Naive thymus-derived CD4-positive, alpha-beta T cell (primary cell): ENCODE measurements around the gene ARID1A. TPM values are rescaled to one million over a fixed set of nuclear protein-coding genes. Genes with fewer than 3 reads are reported as not detected.

ENCODE experiments used
- ATAC-seq: fragments of 150-1000 bp; cut with Tn5 transposase; 2 replicates; pipeline ENCODE4 v1.10.0; 2021; ENCODE audit warnings: mild to moderate bottlenecking, moderate library complexity
- CTCF ChIA-PET: fragments of 350-600 bp; sonication (Branson Sonifier 250); formaldehyde crosslinking; loops from one replicate; lab custom pipeline; 2021; ENCODE audit warnings: antibody characterized with exemption; lab: Charles Lee
- POLR2A ChIA-PET: fragments of 350-600 bp; sonication (Branson Sonifier 250); formaldehyde crosslinking; loops from one replicate; lab custom pipeline; 2021; ENCODE audit warnings: antibody characterized with exemption, inconsistent platforms; lab: Charles Lee
- DNase-seq, 9 donors: peaks; one replicate each; pipeline versions ENCODE4 v3.0.0 to v3.0.0-alpha.2; 2020 to 2022; ENCODE audit warnings: mixed read lengths in 1 of 9
- H3K27ac ChIP-seq: one replicate; pipeline ENCODE4 v1.7.0; 2013; ENCODE audit warnings: mild to moderate bottlenecking, low read depth, low read length, moderate library complexity
- H3K27me3 ChIP-seq, 2 donors: one replicate each; pipeline ENCODE4 v1.7.0; 2013; ENCODE audit warnings: low read length in 2 of 2, mild to moderate bottlenecking in 2 of 2, moderate library complexity in 2 of 2; ENCODE audit not compliant: control insufficient read depth in 2 of 2, insufficient read depth in 2 of 2
- H3K36me3 ChIP-seq, 3 experiments: 1 replicate in 2 of 3; 2 replicates in 1 of 3; pipeline ENCODE4 v1.7.0; 2013; ENCODE audit warnings: low read length in 3 of 3, mild to moderate bottlenecking in 3 of 3, moderate library complexity in 1 of 3; ENCODE audit not compliant: insufficient read depth in 3 of 3, control insufficient read depth in 2 of 3
- H3K4me1 ChIP-seq, 2 donors: one replicate each; pipeline ENCODE4 v1.7.0; 2013; ENCODE audit warnings: low read length in 2 of 2, mild to moderate bottlenecking in 2 of 2, moderate library complexity in 1 of 2; ENCODE audit not compliant: control insufficient read depth in 2 of 2, insufficient read depth in 2 of 2
- H3K4me3 ChIP-seq: 2 replicates; pipeline ENCODE4 v1.7.0; 2013; ENCODE audit warnings: mild to moderate bottlenecking, low read length
- H3K9me3 ChIP-seq, 3 experiments: 1 replicate in 2 of 3; 2 replicates in 1 of 3; pipeline ENCODE4 v1.7.0; 2013; ENCODE audit warnings: low read length in 3 of 3; ENCODE audit not compliant: control insufficient read depth in 2 of 3
- H3K27ac Mint-ChIP-seq, 9 donors: one replicate each; pipeline ENCODE4 v1.8.0; 2020 to 2022; ENCODE audit warnings: mixed read lengths in 9 of 9, mild to moderate bottlenecking in 8 of 9, moderate library complexity in 5 of 9, inconsistent platforms in 2 of 9
- H3K27me3 Mint-ChIP-seq, 5 donors: one replicate each; pipeline ENCODE4 v1.8.0; 2021 to 2022; ENCODE audit warnings: mixed read lengths in 5 of 5, mild to moderate bottlenecking in 1 of 5
- H3K36me3 Mint-ChIP-seq, 5 donors: one replicate each; pipeline ENCODE4 v1.8.0; 2020 to 2022; ENCODE audit warnings: mixed read lengths in 5 of 5, mild to moderate bottlenecking in 3 of 5, inconsistent platforms in 1 of 5
- H3K4me1 Mint-ChIP-seq, 7 donors: one replicate each; pipeline ENCODE4 v1.8.0; 2020 to 2022; ENCODE audit warnings: mixed read lengths in 7 of 7, mild to moderate bottlenecking in 3 of 7, inconsistent platforms in 1 of 7
- H3K4me3 Mint-ChIP-seq, 10 donors: one replicate each; pipeline ENCODE4 v1.8.0; 2020 to 2022; ENCODE audit warnings: mild to moderate bottlenecking in 10 of 10, mixed read lengths in 10 of 10, moderate library complexity in 6 of 10, inconsistent platforms in 2 of 10
- H3K9me3 Mint-ChIP-seq, 11 donors: one replicate each; pipeline ENCODE4 v1.8.0; 2020 to 2022; ENCODE audit warnings: mixed read lengths in 11 of 11, mild to moderate bottlenecking in 4 of 11, inconsistent platforms in 1 of 11, moderate library complexity in 1 of 11
- intact Hi-C, 2 donors: fragments of 100-400 bp; cut with micrococcal nuclease; formaldehyde crosslinking; loops; one replicate each; pipeline ENCODE4 v1.15.1; 2023
- polyA plus RNA-seq, 2 donors: library from polyadenylated mRNA; unstranded; fragments of 300-500 nt; fragmentation: Illumina TruSeq; gene quantifications; one replicate each; pipeline ENCODE4 v1.2.3, GENCODE V29; 2021
- total RNA-seq, 6 experiments: library from RNA in 5 of 6; stranded (reverse) in 5 of 6; gene quantifications; 1 replicate in 5 of 6; 2 replicates in 1 of 6; pipeline ENCODE4 v1.2.3 and lab custom pipeline; 2021 to 2026

ARID1A gene
- total and polyA plus RNA-seq, 7 experiments from 2014 or later = 22.3 to 148 (median 127) TPM

GRCh38 chr1:26831059-26831458, 135.2 kb downstream of the ARID1A start:
- no peak for DNase-seq
- peak overlapping the region; percentile 99 for H3K27ac ChIP-seq

More at GRCh38 chr1:26831059-26831458, 135.2 kb downstream of the ARID1A start:
- H3K36me3 ChIP-seq = peaks cover 13 to 36% (median 17%) of the 10 kb centered on the region in 3 experiments
- no peaks in the 10 kb centered on the region for H3K9me3 ChIP-seq
- Mint-ChIP-seq H3K4me3 (peak overlapping the region in 6 of 10 donors; percentile 0 to 45 (median 8)), H3K4me1 (peaks cover 53 to 82% (median 81%) of the 10 kb centered on the region in 7 donors), H3K27ac (peak overlapping the region; percentile 76 to 100 (median 98)), H3K27me3 (no peaks in the 10 kb centered on the region), H3K36me3 (peaks cover 0 to 56% (median 10%) of the 10 kb centered on the region in 5 donors), H3K9me3 (no peaks in the 10 kb centered on the region)
- ChIA-PET CTCF (interaction anchor here (1.7 kb wide), 1 partner anchor 20 kb away, joined by 5 read pairs; no protein-coding TSS in a partner anchor), POLR2A (interaction anchor here (1.0 to 1.9 kb wide), 4 partner anchors 10 to 59 kb away, joined by 3 to 5 read pairs (median 5); partner anchors contain the start of genes GPN2 and SFN)
- H3K4me1 ChIP-seq = peaks cover 57 to 63% of the 10 kb centered on the region in 2 donors
- intact Hi-C loops = no loop called here
- no peaks in the 10 kb centered on the region for H3K27me3 ChIP-seq
- ATAC-seq = no peak
- H3K4me3 ChIP-seq = no peak overlapping the region

Other genes with a start within 250 kb of the ARID1A start
- gene HMGN2, start 223.6 kb upstream of the ARID1A start, total RNA-seq = 100 to 1,000 TPM; 304 to 783 (median 360) TPM
- 100 to 1,000 TPM; 784 to 901 TPM for gene HMGN2, start 223.6 kb upstream of the ARID1A start, polyA plus RNA-seq
- 100 to 1,000 TPM in 2 of 5 experiments, 10 to 100 TPM in 3; 53.8 to 205 (median 97.6) TPM for gene RPS6KA1, start 166.3 kb upstream of the ARID1A start, total RNA-seq
- gene RPS6KA1, start 166.3 kb upstream of the ARID1A start, polyA plus RNA-seq = 100 to 1,000 TPM; 109 to 131 TPM
- 10 to 100 TPM in 4 of 5 experiments, 1 to 10 TPM in 1; 8.4 to 17.9 (median 16.7) TPM for gene PIGV, start 91.9 kb downstream of the ARID1A start, total RNA-seq
- 10 to 100 TPM in 1 of 2 donors, 1 to 10 TPM in 1; 7.0 to 11.3 TPM for gene PIGV, start 91.9 kb downstream of the ARID1A start, polyA plus RNA-seq
- gene ZDHHC18, start 130.7 kb downstream of the ARID1A start, total RNA-seq = 10 to 100 TPM; 36.4 to 72.4 (median 39.7) TPM
- gene ZDHHC18, start 130.7 kb downstream of the ARID1A start, polyA plus RNA-seq = 10 to 100 TPM in 1 of 2 donors, 1 to 10 TPM in 1; 3.1 to 11.0 TPM
- gene SFN, start 167.1 kb downstream of the ARID1A start, total RNA-seq = 1 to 10 TPM in 4 of 5 experiments, under 1 TPM in 1; 0.74 to 1.9 (median 1.4) TPM
- not detected for gene SFN, start 167.1 kb downstream of the ARID1A start, polyA plus RNA-seq
- gene GPN2, start 194.3 kb downstream of the ARID1A start, total RNA-seq = 10 to 100 TPM; 22.1 to 50.6 (median 34.8) TPM
- gene GPN2, start 194.3 kb downstream of the ARID1A start, polyA plus RNA-seq = 10 to 100 TPM in 1 of 2 donors, 1 to 10 TPM in 1; 9.1 to 20.4 TPM
- gene GPATCH3, start 204.5 kb downstream of the ARID1A start, total RNA-seq = 10 to 100 TPM; 17.0 to 38.4 (median 22.6) TPM
- gene GPATCH3, start 204.5 kb downstream of the ARID1A start, polyA plus RNA-seq = 10 to 100 TPM; 12.5 to 21.3 TPM
- gene NR0B2, start 218.0 kb downstream of the ARID1A start, total RNA-seq = not detected
- not detected for gene NR0B2, start 218.0 kb downstream of the ARID1A start, polyA plus RNA-seq
- 10 to 100 TPM; 36.5 to 69.0 (median 40.5) TPM for gene NUDC, start 225.7 kb downstream of the ARID1A start, total RNA-seq
- gene NUDC, start 225.7 kb downstream of the ARID1A start, polyA plus RNA-seq = 100 to 1,000 TPM in 1 of 2 donors, 10 to 100 TPM in 1; 93.2 to 125 TPM